GM18870 (cell line): Measurements from ENCODE around the gene ADAMTS14.
"Not testable (repeated sequence)": the region's sequence is repeated elsewhere in the genome, so short reads cannot be mapped to it uniquely, and the experiment has no call there.

Experiments
- ATAC-seq: cut with Tn5 transposase; IDR thresholded peaks from one replicate; pipeline ENCODE4 v1.9.1; 2021; ENCODE audit warnings: moderate library complexity; ENCODE audit not compliant: unreplicated experiment

Gene ADAMTS14

GRCh38 chr10:70749756-70750155 is 77.5 kb downstream of the ADAMTS14 start:
- ATAC-seq = no peak

DNA sequence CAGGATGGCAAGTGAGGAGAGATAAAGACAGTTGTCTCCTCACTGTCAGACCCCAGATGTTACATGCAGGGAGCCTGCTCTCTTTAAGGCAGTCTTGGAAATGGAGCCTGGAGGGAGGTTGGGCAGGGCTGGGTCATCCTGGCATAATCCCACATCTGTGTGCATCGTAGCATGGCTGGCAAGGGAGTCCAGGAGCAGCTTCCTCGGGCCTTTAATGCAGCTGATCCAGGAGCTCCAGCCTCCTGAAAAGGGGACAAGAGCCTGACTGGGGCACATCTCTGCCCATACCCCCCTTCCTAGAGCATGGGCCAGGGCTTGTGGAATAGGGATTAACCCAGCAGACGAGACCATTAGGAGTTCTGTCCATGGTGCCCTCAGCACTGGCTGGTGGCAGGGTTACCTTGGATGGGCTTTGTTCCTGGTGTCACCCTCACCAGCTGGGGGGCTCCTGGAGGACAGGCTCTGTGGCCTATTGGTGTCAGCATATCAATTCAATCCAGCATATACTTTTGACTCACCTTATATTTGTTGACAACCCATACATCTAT is 77.9 kb downstream of the ADAMTS14 start:
- no peak for ATAC-seq

DNA sequence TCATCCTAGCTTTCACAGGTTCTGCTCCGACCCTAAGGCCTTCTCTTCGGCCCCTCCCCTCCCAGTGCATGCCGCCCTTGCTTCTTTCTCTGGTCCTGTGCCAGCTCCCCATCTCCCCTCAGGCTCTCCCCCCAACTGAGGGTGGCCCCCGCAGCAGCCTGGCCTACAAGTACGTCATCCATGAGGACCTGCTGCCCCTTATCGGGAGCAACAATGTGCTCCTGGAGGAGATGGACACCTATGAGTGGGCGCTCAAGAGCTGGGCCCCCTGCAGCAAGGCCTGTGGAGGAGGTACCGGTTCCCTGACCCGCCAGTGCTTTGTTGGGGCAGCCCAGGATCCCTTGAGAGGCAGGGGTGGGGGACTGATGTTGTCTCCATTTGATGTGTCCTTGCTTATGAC is 79.0 kb downstream of the ADAMTS14 start:
- no peak for ATAC-seq

DNA sequence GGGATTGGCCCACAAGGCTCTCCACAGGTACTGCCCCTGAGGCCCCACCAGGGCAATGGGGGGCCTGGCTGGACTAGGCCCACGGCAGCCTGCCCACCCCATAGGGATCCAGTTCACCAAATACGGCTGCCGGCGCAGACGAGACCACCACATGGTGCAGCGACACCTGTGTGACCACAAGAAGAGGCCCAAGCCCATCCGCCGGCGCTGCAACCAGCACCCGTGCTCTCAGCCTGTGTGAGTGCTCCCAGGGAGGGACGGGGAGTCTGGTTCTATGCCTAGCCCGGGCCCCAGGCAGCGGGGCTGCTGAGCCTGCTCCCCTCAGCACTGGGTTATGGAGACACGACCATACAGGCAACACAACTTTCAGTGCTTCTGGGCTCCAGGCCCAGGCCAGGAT is 79.7 kb downstream of the ADAMTS14 start:
- ATAC-seq = no peak

- ATAC-seq = no peak
These were observed 80.3 kb downstream of the ADAMTS14 start for GRCh38 chr10:70752571-70752970.

DNA sequence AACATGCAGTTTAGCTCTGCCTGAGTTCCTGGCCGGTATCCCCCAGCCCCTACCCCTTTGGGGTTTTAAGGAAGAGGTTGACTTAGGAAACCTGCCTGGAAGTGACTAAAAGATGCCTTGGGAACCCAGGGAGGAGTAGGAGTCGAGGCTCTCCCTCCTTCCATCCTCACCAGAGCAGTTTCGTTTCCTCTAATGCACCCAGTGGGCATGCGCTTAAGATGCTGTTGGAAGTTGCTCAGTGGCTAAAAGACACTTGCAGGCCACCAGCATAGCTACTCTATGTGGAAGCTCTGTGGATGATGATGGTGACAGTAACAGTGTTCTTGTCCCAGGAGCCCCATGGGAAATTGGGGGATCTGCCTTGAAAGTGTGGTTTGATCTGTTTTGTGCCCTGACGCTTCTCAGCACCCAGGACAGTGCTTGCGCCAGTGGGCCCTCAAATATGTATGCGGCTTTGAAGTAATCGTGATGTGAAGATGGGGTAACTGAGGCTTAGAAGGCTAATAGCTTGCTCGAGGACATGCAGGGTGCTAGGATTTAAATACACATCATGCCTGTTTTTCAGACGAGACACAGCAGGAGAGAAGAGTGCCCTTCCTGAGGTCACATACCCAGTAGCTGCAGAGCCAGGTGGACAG is 80.8 kb downstream of the ADAMTS14 start:
- ATAC-seq = no peak

DNA sequence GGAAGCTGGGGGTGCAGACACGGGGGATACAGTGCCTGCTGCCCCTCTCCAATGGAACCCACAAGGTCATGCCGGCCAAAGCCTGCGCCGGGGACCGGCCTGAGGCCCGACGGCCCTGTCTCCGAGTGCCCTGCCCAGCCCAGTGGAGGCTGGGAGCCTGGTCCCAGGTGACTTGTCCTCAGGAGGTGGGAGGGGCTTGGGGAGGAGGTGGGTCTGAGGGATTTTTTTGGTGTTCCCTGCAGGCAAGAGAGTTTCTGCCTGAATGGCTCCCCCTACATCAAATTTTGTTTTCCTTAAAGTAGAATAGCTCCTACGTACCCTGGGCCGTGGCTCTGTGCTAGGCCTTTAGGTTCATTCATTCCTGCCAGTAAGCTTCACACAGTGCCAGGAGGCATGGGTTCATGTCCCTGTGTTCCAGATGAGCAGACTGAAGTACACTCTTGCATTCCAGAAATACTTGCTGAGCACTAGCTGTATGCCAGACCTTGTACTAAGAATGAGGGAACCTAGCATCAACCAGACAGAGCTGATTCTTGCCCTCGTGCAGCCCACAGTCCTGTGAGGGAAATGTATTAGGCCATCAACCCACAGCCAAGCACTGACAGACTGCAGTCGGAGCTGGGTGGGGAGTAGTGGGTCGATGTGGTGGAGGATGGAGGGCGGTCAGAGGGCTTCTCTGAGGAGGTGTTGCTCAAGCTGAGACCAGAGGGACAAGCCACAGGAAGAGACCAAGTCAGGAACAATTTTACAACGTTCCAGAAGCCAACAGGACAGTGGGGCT is 81.7 kb downstream of the ADAMTS14 start:
- no peak for ATAC-seq

GRCh38 chr10:70756700-70757360 is 84.5 kb downstream of the ADAMTS14 start:
- no peak for ATAC-seq

- ATAC-seq = no peak
These were observed 85.5 kb downstream of the ADAMTS14 start for GRCh38 chr10:70757856-70758255.

- ATAC-seq = no peak
These were observed 86.6 kb downstream of the ADAMTS14 start for GRCh38 chr10:70758757-70759514.

GRCh38 chr10:70759781-70760180 is 87.5 kb downstream of the ADAMTS14 start:
- ATAC-seq = no peak

DNA sequence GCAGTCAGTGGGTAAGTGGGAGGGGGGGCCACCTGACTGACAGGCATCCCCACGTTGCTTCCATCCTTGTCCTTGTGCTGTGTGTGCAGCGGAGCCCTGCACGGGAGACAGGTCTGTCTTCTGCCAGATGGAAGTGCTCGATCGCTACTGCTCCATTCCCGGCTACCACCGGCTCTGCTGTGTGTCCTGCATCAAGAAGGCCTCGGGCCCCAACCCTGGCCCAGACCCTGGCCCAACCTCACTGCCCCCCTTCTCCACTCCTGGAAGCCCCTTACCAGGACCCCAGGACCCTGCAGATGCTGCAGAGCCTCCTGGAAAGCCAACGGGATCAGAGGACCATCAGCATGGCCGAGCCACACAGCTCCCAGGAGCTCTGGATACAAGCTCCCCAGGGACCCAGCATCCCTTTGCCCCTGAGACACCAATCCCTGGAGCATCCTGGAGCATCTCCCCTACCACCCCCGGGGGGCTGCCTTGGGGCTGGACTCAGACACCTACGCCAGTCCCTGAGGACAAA is 88.0 kb downstream of the ADAMTS14 start:
- ATAC-seq = no peak

GRCh38 chr10:70761031-70761601 is 88.8 kb downstream of the ADAMTS14 start:
- no peak for ATAC-seq

GRCh38 chr10:70761727-70762350 is 89.5 kb downstream of the ADAMTS14 start:
- no peak for ATAC-seq

DNA sequence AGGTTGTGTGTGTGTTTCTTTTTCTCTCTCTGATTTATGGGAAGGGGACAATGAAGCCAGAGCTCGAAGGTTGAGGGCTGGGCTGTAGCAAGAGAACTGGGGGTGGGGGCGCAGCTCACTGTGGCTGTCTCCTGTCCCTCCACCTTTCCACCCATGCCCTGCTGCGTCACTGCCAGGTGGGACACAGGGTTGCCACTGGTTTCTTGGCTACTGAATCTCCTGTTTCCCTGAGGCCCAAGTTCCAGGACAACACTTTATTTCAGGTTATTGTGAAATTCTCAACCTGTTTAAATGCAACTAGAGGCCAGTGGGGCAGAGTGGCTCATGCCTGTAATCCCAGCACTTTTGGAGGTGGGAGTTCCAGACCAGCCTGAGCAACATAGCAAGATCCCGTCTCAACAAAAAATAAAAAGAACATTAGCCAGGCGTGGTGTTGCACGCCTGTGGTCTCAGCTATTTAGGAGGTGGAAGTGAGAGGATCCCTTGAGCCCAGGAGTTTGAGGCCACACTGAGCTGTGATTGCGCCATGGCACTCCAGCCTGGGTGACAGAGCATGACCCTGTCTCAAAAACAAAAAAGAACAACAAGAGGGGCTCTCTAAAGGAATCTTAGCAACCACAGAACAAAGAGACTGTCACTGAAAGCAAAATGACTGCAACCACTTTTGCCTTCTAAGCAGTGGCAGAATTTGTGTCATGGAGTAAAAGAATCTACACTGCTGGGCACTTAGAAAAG is 90.3 kb downstream of the ADAMTS14 start:
- ATAC-seq = no peak

DNA sequence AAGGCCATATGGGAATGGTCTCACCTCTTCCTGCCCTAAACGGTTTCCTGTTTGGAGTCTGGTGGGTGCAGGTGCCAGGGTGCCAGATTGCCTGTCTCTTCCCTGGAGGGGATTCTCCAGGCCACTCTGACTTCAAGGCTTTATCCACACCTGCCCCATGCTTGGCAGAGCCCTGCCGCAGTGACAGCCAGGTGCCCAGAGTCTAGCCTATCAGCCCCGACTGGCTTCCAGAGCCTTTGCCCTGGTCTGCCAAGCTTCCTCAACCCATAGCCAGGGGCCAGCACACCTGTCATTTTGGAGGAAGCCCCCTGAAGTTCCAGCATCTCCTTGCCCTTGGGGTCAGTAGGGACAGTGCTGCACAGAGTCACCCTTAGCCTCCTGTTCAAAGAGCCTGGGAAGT is 91.3 kb downstream of the ADAMTS14 start:
- ATAC-seq = no peak

GRCh38 chr10:70765794-70766594 is 93.7 kb downstream of the ADAMTS14 start:
- no peak for ATAC-seq

GRCh38 chr10:70768026-70768685 is 95.8 kb downstream of the ADAMTS14 start:
- ATAC-seq = not testable (repeated sequence)
